CD4-positive, alpha-beta T cell (primary cell): ENCODE results near the gene ROPN1L. TPM values are rescaled to one million over a fixed set of nuclear protein-coding genes. Genes with fewer than 3 reads are reported as not detected.

Experiments
- ATAC-seq: fragments of 200-7000 bp; cut with Tn5 transposase; one replicate; pipeline ENCODE4 v1.10.0; 2022; ENCODE audit warnings: mild to moderate bottlenecking; ENCODE audit not compliant: poor library complexity
- CTCF ChIA-PET: fragments of 350-600 bp; sonication (Branson Sonifier 250); formaldehyde crosslinking; loops from one replicate; lab custom pipeline; 2021; ENCODE audit warnings: antibody characterized with exemption, inconsistent platforms; lab: Charles Lee
- POLR2A ChIA-PET: fragments of 350-600 bp; sonication (Branson Sonifier 250); formaldehyde crosslinking; loops from one replicate; lab custom pipeline; 2021; ENCODE audit warnings: antibody characterized with exemption, inconsistent platforms; lab: Charles Lee
- DNase-seq, 14 experiments: peaks; one replicate each; pipeline ENCODE4 v3.0.0-alpha.2; 2013 to 2020; ENCODE audit warnings: mixed read lengths in 2 of 14
- H3K27ac ChIP-seq, 2 donors: one replicate each; pipeline versions ENCODE4 v1.5.1 to v1.7.0; 2013; ENCODE audit warnings: low read length in 2 of 2, low read depth in 1 of 2, mild to moderate bottlenecking in 1 of 2
- H3K27me3 ChIP-seq, 2 experiments: 1 replicate in 1 of 2; 2 replicates in 1 of 2; pipeline versions ENCODE4 v1.6.1 to v1.7.0; 2013; ENCODE audit warnings: low read length in 2 of 2, control low read depth in 1 of 2, mild to moderate bottlenecking in 1 of 2, moderate library complexity in 1 of 2; ENCODE audit not compliant: insufficient read depth in 2 of 2, control insufficient read depth in 1 of 2
- H3K36me3 ChIP-seq: one replicate; pipeline ENCODE4 v1.6.1; 2013; ENCODE audit warnings: low read length, control low read depth; ENCODE audit not compliant: insufficient read depth
- H3K4me1 ChIP-seq: one replicate; pipeline ENCODE4 v1.6.1; 2013; ENCODE audit warnings: low read length, control low read depth; ENCODE audit not compliant: insufficient read depth
- H3K4me3 ChIP-seq: one replicate; pipeline ENCODE4 v1.5.1; 2013; ENCODE audit warnings: mild to moderate bottlenecking, low read length, moderate library complexity
- H3K9me3 ChIP-seq, 2 experiments: 1 replicate in 1 of 2; 2 replicates in 1 of 2; pipeline versions ENCODE4 v1.6.1 to v1.7.0; 2013; ENCODE audit warnings: low read length in 2 of 2, mild to moderate bottlenecking in 2 of 2, control low read depth in 1 of 2, moderate library complexity in 1 of 2; ENCODE audit not compliant: control insufficient read depth in 1 of 2, insufficient read depth in 1 of 2
- H3K27ac Mint-ChIP-seq: one replicate; pipeline ENCODE4 v1.8.0; 2020; ENCODE audit warnings: mixed read lengths
- H3K27me3 Mint-ChIP-seq: one replicate; pipeline ENCODE4 v1.8.0; 2021; ENCODE audit warnings: mixed read lengths
- H3K36me3 Mint-ChIP-seq: one replicate; pipeline ENCODE4 v1.8.0; 2021; ENCODE audit warnings: low read depth, mixed read lengths
- H3K4me1 Mint-ChIP-seq: one replicate; pipeline ENCODE4 v1.8.0; 2021; ENCODE audit warnings: low read depth, mixed read lengths
- H3K4me3 Mint-ChIP-seq: one replicate; pipeline ENCODE4 v1.8.0; 2020; ENCODE audit warnings: mild to moderate bottlenecking, mixed read lengths
- H3K9me3 Mint-ChIP-seq: one replicate; pipeline ENCODE4 v1.8.0; 2020; ENCODE audit warnings: mixed read lengths
- CTCF ChIP-seq: fragments of 200-600 bp; IDR thresholded peaks from one replicate; pipeline ENCODE4 v1.8.0; 2022; ENCODE audit warnings: antibody characterized with exemption, mild to moderate bottlenecking
- intact Hi-C, 2 experiments: fragments of 100-400 bp; cut with DNase I in 1 of 2; cut with micrococcal nuclease in 1 of 2; formaldehyde crosslinking; loops; one replicate each; pipeline versions ENCODE4 v1.15.1 to v1.9.0; 2023 to 2025; cut with DNase I, micrococcal nuclease
- total RNA-seq, 174 experiments: library from RNA in 2 of 174; stranded (reverse) in 2 of 174; gene quantifications; one replicate each; pipeline ENCODE4 v1.2.3 and lab custom pipeline; 2021 to 2026

ROPN1L gene
- total RNA-seq, 2 experiments from 2014 or later, result 0.42 to 0.58 TPM

GRCh38 chr5:10468256-10468655 lies 26.6 kb downstream of the ROPN1L start:
- intact Hi-C loops, result no loop called here

GRCh38 chr5:10469253-10470050 lies 27.8 kb downstream of the ROPN1L start:
- POLR2A ChIA-PET, result no interaction called here
- no peaks in the 10 kb centered on the region for H3K36me3 ChIP-seq
- intact Hi-C loops, result no loop called here
- Mint-ChIP-seq H3K27ac (no peak overlapping the region), H3K27me3 (no peaks in the 10 kb centered on the region), H3K4me1 (no peaks in the 10 kb centered on the region), H3K36me3 (no peaks in the 10 kb centered on the region), H3K9me3 (peaks cover 7% of the 10 kb centered on the region), H3K4me3 (no peak overlapping the region)
- TF ChIP-seq CTCF, result no peak
- no peak for ATAC-seq
- DNase-seq, result no peak
- no peaks in the 10 kb centered on the region for H3K4me1 ChIP-seq
- CTCF ChIA-PET, result no interaction called here
- no peak overlapping the region for H3K27ac ChIP-seq
- peaks cover 0 to 4% of the 10 kb centered on the region in 2 experiments for H3K9me3 ChIP-seq
- H3K27me3 ChIP-seq, result no peaks in the 10 kb centered on the region
- no peak overlapping the region for H3K4me3 ChIP-seq

More at GRCh38 chr5:10468256-10468655, 26.6 kb downstream of the ROPN1L start:
- Mint-ChIP-seq H3K27me3 (no peaks in the 10 kb centered on the region), H3K4me3 (no peak overlapping the region), H3K4me1 (no peaks in the 10 kb centered on the region), H3K9me3 (peaks cover 4% of the 10 kb centered on the region), H3K36me3 (no peaks in the 10 kb centered on the region), H3K27ac (no peak overlapping the region)
- H3K27me3 ChIP-seq, result no peaks in the 10 kb centered on the region
- POLR2A ChIA-PET, result no interaction called here
- H3K4me3 ChIP-seq, result no peak overlapping the region
- no peak for DNase-seq
- CTCF ChIA-PET, result no interaction called here
- no peak for TF ChIP-seq CTCF
- no peaks in the 10 kb centered on the region for H3K9me3 ChIP-seq
- no peak for ATAC-seq
- H3K4me1 ChIP-seq, result no peaks in the 10 kb centered on the region
- no peak overlapping the region for H3K27ac ChIP-seq
- H3K36me3 ChIP-seq, result no peaks in the 10 kb centered on the region

GRCh38 chr5:10470669-10471068 lies 29.0 kb downstream of the ROPN1L start:
- Mint-ChIP-seq H3K4me1 (no peaks in the 10 kb centered on the region), H3K4me3 (no peak overlapping the region), H3K9me3 (peaks cover 9% of the 10 kb centered on the region), H3K27ac (no peak overlapping the region), H3K36me3 (no peaks in the 10 kb centered on the region), H3K27me3 (no peaks in the 10 kb centered on the region)
- DNase-seq, result no peak
- Histone ChIP-seq H3K4me3 (no peak overlapping the region), H3K27ac (no peak overlapping the region), H3K36me3 (no peaks in the 10 kb centered on the region), H3K27me3 (no peaks in the 10 kb centered on the region), H3K4me1 (no peaks in the 10 kb centered on the region), H3K9me3 (peaks cover 0 to 7% of the 10 kb centered on the region in 2 experiments)
- ChIA-PET CTCF (no interaction called here), POLR2A (no interaction called here)
- intact Hi-C loops, result no loop called here
- TF ChIP-seq CTCF, result no peak
- no peak for ATAC-seq
